Stimulated activated CD8-positive, alpha-beta memory T cell treated with anti-CD3 and anti-CD28 coated beads, Interleukin-7, amount 100 ng/mL, for 24 hours (primary cell): ENCODE measurements around the gene MYOC.
"Not testable (repeated sequence)": the region's sequence is repeated elsewhere in the genome, so short reads cannot be mapped to it uniquely, and the experiment has no call there.

Source experiments
- DNase-seq: peaks from one replicate; pipeline ENCODE4 v3.0.0-alpha.2; 2020; ENCODE audit warnings: low read depth

The MYOC gene

DNA sequence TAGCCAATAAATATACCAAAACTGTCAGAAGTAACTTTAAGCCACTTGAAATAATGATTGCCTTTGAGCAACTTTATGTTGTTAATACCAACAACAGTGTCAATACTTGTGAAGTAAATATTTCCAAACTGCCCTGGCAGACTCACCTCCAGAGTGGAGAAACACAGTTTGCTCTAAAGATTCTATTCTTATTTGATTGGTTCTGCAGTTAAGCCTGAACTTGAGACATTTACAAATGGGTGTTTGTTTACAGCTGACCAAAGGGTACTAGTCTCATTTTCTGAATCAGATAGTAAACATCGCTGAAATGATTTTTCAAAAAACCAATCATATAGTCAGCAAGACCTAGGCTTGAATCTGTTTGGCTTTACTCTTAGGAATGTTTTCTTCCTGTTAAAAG is 1.3 kb upstream of the MYOC start:
- no peak for DNase-seq

DNA sequence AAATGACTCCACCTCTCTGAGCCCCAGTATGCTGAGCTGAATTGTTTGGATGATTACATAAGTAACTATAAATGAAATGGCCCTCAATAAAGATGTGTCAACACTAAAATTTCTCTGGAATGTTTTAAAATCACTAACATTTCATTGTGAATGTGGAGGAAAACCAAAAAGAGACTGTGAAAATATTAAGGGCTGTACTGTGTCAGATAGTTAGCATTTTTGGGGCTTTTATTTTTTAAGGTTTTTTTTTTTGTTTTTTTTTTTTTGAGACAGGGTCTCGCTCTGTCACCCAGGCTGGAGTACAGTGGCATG is 6.3 kb downstream of the MYOC start:
- DNase-seq, result no peak

DNA sequence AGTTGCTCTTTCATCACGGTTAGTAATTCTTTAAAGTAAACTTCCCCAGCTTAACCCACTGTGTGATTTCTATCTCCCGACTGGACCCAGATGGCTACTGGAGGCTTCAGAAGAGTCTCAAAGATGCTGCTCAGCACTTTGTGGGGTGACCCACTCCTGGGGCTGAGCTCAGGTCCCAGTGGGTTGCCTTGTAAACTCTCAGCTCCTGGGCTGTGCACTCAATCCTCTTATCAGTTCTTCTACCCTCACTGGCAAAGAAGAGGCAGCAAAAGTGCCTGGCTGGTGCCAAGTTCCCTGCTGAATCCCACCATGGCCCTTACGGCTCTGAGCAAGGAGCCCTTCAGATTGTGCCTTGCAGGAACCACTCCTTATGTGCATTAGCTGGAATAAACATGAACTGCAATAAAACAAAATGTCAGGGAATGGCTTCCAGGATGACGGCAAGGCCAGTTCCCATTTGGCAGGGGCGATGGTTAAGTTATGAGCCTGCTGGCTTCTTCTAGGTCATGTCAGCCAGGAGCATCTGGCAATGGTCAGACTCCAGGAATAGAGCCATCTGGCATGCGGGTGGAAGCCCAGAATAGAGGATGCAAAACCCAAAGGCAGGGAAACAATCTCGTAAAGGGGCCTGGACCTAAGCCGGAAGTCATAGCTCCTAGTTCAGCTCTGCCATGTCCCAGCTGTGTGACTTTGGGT is 6.8 kb downstream of the MYOC start:
- no peak for DNase-seq

DNA sequence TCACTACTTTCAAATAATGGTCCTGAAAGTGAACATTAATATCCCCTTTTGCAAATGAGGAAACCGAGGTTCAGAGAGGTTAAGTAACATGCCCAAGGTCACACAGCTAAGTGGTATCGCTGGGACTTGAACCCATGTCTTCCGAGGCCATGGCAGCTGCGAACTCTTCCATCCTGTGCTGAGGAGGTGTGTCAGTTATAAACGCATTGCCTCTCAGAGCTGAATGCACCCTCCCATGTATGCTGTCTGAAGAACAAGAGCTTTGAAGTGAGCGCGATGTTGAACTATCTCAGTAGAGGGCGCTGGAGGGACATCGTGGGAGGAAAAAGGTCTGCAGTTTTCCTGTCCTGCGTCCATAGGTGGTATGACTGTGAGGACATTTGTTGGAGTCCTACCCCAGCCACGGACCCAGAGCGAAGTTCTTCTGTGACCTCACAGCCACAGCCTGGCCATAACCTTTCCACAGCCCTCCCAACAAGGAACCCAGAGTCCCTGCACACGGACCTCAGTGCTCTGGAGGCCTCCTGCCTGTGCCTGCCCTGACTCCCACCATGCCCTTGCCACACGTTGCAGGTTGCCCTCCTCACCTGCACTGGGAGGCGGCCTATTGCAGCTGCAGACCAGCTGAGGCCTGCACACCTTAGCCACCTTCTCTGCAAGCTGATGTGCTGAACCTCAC is 7.5 kb downstream of the MYOC start:
- DNase-seq, result peak; percentile 30

DNA sequence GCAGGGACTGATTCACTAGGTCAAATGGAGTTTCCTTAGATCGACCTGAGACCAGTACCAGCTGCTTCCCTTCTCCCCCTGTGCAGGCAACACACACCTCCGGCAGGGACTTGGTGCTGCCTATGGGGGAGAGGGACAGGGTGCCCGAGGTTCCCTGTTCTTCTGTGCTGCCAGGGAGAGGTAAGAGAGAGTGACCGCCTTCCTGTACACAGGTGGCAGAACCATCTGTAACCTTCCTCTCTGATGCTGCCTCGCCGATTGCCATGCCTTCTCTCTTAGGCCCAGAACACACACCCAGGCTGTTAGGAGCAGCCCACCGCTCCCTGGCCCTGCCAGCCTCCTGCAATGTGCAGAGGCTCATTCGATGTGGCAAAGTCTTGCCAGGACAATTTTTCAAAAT is 9.3 kb downstream of the MYOC start:
- no peak for DNase-seq

DNA sequence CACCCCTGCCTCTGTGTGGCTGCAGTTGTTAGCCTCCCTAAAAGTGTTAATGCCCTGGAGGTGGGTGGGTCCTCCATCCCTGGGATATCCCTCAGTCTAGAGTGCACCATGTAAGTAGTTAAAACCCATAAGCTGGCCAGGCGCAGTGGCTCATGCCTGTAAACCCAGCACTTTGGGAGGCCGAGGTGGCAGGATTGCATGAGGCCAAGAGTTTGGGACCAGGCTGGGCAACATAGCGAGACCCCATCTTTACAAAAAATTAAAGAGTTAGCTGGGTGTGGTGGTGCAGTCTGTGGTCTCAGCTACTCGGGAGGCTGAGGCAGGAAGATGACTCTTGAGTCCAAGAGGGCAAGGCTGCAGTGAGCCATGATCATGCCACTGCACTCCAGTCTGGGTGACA is 10.3 kb downstream of the MYOC start:
- no peak for DNase-seq

DNA sequence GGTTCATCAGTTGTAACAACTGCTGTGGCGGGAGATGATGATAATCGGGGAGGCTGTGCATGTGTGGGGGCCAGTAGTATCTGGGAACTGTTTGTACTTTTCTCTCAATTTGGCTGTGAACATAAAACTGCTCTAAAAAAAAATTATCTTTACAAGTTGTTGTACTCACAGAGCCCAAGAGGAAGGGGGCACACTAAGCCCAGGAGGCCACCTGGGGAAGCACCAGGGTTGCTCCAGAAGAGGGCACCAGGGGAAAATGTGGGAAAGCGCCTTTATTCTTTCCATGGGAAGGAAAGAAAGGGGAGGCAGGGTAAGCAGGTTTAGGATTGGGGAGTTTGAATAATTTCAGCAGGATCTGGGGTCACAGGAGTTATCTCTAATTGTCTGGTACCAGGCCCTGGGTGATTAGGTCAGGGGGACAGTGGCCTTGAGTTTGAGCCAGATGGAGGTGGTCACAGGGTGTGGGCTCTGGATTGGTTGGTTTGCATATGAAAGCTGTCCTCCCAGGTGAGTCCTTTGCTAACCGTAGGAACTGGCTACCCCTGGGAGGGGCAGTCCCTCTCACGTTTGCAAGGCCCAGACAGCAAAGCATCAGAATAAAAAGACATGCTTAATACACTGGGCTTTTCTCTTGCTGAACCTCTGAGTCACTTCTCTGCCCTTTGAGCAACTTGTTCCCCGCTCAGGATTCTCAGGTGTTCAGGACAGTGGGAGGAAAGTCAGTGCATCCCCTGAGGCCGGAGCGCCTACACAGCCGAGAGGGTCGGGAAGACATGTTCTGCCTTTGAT is 11.2 kb downstream of the MYOC start:
- no peak for DNase-seq

DNA sequence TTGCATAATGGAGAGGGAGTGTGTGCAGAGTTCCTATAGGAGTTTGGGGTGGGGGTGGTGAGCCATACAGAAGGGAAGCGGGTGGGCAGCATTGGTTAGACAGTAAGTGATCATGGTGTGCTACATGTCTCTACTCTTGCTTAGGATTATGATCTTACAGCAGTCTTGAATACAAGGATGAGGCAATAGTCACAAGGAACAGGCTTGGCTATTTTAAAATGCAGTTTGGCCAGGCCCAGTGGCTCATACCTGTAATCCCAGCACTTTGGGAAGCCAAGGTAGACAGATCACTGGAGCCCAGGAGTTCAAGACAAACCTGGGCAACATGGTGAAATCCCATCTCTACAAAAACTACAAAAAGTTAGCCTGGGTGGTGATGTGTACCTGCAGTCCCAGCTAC is 12.3 kb downstream of the MYOC start:
- no peak for DNase-seq

DNA sequence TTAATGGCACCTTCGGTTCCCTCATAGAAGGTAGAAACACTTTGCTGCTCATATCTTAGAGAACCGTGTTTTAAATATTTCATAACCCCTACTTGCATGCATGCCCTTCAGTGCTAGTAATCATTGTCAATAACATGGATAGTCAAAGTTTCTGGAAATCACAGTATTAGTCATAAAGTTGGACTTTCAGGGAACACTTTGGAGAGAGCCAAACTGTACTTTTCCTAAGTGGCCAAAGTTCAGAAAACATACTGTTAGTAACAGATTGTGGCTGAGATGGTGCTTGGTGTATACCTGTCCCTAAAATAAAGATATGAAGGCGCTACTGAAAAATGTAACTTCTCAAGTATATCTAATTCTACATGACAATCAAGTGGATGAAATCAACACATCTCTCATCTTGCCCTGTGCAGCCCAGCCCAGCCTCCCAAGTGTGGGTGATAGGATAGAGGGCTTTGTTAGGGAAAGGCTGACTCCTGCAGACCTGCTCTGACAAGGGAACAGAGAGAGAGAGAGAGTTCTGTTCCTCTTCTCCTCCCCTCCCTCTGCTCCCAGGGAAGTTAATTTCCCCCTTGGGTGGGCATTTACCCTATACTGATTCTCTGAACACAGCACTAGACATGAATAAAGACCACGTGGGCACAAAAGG is 14.4 kb downstream of the MYOC start:
- no peak for DNase-seq

DNA sequence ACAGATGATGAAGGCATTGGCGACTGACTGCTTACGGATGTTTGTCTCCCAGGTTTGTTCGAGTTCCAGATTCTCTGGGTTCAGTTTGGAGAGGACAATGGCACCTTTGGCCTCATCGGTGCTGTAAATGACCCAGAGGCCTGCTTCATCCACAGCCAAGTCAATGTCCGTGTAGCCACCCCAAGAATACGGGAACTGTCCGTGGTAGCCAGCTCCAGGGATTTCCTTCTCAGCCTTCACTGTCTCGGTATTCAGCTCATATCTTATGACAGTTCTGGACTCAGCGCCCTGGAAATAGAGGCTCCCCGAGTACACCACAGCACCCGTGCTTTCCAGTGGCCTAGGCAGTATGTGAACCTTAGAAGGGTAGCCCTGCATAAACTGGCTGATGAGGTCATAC is 16.3 kb downstream of the MYOC start:
- DNase-seq, result no peak

DNA sequence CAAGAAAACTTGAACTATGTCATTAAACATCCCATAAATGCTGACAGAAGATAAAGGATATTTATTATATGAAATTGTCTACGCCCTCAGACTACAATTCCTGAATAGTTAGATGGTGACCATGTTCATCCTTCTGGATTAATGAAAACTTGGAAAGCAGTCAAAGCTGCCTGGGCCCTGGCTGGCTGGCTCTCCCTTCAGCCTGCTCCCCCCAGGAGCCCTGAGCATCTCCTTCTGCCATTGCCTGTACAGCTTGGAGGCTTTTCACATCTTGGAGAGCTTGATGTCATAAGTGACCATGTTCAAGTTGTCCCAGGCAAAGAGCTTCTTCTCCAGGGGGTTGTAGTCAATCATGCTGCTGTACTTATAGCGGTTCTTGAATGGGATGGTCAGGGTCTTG is 16.8 kb downstream of the MYOC start:
- no peak for DNase-seq

DNA sequence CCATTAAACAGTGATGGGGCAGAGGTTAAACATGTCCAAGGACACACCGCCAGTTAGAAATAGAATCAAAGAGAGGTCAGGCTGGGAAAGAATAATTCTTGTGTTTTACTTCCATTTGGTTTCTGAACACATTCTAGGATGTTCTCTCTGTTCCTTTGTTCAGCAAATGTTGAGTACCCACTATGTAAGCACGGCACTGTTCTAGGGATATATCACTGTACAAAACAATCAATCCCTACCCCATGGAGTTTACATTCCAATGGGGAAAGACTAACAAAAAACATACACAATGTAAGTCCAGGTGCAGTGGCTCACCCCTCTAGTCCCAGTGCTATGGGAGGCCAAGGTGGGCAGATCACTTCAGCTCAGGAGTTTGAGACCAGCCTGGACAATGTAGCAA is 24.3 kb downstream of the MYOC start:
- DNase-seq, result no peak

DNA sequence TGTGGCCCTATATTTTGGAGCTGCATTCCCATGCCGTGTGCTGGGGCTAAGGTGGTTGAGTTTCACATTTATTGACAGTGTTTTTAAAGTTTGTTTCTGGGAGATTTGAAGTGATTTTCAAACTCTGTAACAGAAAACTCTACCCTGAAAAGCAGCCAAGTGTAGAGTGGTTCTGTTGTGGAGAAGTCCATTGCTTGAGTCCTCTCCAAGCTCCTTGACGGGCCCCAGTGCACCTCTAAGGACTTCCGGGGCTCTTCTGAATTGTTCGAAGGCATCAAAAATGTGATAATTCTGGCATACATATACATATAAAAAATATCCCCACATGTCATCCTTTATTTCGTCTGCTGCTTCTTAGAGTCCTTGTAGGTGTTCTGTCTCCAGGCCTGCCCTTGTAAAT is 25.5 kb downstream of the MYOC start:
- no peak for DNase-seq

DNA sequence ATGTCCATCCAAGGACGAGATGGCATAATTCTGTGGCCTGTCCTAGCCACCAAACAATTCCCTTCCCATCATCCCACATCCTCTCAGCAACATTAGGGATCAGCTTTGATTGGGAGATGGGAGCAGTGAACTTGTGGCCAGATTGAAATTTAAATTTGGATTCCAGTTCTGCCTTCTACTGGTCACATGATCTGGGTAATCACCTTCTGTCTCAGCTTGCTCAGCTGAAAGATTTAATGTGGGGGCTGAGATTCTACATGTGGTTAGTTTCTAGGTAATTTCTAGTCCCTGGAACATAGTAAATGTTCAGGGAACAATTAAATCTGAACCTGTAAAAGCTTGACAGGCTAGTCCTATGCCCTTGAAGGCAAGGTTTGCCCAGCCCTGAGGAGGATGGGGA is 27.3 kb downstream of the MYOC start:
- no peak for DNase-seq

DNA sequence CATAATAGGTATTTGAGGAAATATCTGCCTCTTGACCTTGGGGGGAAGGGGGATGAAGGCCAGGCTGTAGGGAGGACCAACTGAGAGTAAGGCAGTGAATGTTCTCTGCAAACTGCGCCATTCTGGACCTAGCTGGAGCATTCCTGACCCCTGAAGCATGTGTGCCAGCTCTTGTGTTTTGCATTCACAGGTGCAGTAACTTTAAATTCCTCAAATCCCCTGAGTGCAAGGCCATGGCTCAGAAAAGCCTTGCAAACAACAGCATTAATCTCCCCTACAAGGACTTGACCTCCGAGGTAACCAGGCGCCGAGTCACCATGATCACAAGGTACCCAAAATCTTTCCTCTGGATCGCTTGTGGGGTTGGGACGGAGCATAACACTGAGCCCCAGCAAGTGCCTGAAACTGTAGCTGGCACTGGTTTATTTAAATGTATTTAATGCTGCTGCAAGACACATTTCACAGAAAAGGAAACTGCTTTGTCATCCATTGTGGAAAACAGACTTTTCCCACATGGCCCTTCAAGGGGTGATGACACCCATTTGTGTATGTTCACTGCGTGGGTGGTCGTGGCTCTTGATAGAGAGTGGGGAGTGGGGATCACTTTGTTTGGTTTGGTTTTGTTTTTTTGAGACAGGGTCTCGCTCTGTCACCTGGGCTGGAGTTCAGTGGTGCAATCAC is 28.7 kb downstream of the MYOC start:
- no peak for DNase-seq

DNA sequence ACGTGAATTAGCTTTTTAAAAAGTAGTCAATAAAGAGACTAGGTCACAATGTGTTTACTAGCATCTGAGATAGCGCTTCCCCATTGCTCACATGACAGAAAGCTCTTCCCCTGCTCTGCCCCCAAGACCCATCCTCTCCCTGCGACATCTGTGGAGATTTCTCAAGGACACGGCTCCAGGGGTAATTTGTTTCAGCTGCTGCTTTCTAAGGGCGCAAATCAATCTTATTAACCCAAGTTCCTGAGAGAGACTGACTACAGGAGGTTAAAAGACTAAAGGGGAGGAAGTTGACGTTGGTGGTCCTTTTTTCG is 30.4 kb downstream of the MYOC start, which contains the start of gene MYOCOS:
TSS of gene MYOCOS (plus strand) at position 92 of the 311 bp plus-strand sequence. CDS start 1,641 bp downstream, outside the sequence.
- DNase-seq, result no peak

DNA sequence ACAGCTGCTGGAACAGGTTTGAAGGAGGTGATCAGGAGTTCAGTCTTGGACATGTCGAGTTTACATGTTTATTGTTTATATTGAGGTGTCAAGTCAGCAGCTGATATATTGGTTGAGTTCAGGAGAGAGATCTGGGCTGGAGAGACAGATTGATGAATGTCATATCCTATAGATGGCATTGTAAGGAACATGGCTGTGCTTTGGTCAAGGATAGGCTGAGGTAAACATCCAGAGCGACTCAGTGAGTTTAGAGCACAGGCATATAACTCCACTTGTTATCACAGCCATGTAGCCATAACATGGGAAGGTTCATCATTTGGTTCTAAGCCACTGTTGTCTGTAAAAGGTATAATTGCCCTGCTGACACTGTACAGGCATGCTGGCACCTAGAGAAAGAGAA is 35.9 kb downstream of the MYOC start:
- DNase-seq, result no peak

DNA sequence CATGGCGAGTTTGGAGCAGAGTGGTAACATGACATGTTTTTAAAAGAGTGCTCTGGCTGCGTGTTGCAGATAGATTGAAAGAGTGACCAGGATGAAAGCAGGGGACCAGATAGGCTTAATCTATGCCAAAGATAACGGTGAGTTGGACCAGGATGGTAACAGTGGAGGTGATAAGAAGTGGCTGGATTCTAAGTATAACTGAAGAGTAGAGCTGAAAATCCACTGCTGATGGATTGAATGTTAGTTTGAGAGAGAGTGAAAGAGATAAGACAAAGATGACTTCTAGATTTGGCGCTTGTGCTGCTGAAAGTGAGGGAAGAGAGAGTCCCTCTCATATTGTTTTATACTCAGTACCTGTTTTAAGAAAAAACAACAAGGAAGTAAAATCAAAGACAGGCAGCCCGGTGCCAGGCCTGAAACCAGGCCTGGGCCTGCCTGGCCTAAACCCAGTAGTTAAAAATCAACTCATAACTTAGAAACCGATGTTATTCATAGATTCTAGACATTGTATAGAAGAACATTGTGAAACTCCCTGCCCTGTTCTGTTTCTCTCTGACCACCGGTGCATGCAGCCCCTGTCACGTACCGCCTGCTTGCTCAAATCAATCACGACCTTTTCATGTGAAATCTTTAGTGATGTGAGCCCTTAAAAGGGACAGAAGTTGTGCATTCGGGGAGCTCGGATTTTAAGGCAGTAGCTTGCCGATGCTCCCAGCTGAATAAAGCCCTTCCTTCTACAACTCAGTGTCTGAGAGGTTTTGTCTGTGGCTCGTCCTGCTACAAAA is 37.2 kb downstream of the MYOC start:
- DNase-seq, result not testable (repeated sequence)

DNA sequence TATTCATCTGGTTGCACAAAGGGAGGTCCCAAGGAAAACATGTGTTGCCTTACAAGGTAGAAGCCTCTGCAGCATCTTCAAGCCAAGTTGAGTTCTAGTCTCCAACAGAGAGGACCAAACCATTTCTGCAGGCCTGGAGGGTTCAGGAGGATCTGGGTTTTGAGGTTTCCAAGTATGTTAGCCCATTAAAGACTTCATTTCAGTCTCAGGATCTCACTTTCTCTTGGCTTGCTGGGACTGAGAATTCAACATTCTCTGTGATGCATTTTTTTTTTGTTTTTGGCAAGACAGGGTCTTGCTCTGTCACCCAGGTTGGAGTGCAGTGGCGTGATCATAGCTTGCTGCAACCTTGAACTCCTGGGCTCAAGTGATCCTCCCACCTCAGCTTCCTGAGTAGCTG is 39.2 kb downstream of the MYOC start:
- no peak for DNase-seq

DNA sequence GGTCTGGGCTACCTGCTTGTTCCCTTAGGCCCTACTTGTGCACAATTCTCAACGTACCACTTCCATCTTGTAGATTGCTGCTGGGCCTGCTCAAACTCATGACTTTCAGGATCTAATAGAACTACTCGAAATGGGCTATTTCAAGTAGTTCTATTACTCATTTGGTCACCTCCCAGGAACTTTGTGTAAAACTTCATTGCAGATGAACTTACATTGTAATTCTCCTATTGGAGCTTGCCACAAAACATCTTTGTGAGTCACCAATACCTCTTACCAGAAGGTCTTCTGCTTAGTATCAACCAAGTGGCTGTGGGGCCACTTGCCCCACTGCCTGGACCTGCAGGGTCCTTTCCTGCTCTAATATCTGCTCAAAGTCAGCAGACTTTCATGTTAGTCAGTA is 41.2 kb downstream of the MYOC start:
- no peak for DNase-seq

DNA sequence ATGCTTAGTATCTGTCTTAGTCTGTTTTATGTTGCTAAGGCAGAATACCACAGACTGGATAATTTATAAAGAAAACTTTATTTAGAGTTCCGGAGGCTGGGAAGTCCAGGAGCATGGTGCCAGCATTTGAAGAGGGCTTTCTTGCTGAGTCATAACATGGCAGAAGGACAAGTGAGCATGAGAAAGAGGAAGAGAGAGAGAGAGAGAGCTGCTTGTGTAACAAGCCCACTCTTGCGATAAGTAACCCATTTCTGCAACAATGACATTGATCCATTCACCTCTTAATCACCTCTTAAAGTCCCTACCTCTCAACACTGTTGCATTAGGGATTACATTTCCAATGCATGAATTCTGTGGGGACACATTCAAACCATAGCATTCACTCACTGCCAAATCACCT is 42.1 kb downstream of the MYOC start:
- no peak for DNase-seq
